ENCODE data around the gene MCEE.
"Not testable (repeated sequence)": the region's sequence is repeated elsewhere in the genome, so short reads cannot be mapped to it uniquely, and the experiment has no call there.

The MCEE gene

DNA sequence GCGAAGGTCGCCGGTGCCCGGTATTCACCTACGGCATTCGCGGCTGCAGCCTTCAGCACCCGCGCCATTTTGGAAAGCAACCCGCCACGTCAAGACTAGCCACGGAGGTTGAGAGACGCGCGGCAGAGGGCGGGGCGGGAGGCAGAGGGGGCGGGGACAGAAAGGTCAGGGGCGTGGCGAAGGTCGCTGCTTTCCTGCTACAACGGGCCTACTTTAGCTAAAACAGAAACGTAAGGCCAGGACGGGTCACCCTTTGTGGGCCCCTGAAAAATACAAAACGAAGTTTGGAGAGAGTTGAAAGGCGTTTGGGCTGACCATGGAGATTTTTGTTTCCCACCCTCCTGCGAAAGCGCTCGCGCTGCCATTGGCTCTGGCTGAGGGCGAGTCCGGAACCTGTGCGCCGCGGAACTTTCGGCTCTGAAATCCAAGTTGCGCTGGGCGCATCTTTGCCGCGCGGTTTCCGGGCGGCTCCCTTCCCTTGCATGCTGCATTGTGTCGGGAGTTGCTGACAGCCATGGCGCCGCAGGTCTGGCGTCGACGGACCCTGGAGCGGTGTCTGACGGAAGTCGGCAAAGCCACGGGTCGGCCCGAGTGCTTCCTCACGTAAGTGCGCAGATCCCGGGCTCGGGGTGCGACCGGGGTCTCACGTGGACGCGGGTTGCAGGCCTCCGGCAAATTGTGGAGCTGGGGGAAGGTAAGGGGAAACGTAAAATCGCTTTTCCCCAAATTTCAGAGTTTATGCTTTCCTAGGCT lies at the start of gene MCEE, which contains the start of gene MPHOSPH10:
Gene MCEE, minus strand, starts transcription at position 78 of the 753 bp plus-strand sequence. Its CDS starts 10 bp downstream, at position 68.
Gene MPHOSPH10, plus strand, starts transcription at position 483 of the 753 bp plus-strand sequence. Its CDS starts 32 bp downstream, at position 515.
- peak; percentile 92 for DNase-seq (ENCODE audit: low read depth)

- not testable (repeated sequence) for DNase-seq (ENCODE audit: low read depth)
Observed at GRCh38 chr2:71178836-71179235, 48.8 kb upstream of the MCEE start.

DNA sequence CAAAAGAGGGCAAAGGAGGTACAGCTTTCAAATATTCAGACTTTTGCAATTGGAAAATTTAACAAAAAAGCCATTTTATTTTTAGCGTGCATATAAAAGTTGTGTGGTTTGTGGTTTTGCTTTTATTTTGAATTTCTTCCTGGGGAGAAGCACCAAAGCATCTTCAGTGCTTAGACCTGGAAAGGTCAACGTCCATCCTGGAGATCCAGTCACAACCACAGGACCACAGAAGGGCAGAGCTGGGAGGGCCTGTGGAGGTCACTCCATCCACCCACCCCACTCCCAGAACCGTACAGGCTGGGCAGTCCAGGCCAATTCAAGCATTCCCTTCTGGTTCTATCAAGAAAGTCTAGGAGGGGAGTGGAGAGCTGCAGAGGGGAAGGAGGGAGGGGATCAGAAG lies 44.2 kb upstream of the MCEE start:
- DNase-seq (ENCODE audit: low read depth), result no peak

GRCh38 chr2:71173096-71173495 lies 43.1 kb upstream of the MCEE start:
- DNase-seq (ENCODE audit: low read depth), result no peak

DNA sequence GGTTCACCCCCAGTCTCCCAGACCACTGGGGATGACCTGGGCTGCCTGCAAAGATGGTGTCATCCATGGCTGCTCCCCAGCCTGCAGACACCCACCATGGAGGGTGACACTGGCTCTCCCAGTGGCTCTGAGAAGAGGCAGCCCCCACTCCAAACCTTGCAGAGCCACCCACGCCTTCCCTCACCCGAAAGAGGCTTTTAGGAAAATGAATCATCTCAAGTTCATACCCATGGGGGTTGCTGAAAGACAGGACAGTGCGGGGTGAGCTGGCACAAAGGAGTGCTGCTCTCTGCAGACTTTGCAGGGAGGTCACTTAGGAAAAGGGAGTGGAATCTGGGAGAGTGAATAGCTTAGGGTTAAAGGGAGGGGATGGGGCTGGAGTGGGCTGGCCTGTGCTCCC lies 36.8 kb upstream of the MCEE start:
- peak; percentile 23 for DNase-seq (ENCODE audit: low read depth)

DNA sequence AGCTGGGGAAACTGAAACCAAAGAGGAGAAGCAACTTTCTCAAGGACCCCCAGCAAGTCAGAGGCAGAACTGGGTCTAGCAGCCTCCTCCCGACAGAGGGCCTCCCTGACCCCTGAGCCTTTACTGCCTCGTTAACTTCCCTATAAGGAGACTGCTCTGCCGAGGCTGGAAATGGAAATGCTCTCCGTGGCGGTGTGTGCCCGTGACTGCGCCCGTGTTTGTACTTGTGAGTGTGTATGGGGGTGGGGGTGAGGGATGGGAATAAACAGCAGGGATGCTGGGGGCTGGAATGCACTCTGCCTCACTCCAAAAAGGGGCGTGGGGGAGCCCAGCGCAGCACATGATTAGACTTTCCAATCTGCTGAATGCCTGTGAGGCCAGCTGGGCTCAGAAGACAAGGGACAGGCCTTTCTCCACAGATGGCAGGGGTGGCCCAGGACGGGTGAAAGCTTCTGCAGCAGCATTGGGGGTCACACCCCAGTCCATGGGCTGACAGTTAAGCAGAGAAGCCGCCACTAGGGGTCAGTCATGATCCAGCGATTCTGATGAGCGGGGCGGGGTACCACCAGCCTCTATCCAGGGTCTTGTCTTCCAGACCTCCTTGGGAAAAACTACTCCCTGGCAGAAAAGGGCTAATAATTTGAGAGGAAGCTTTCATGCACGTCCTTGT lies 27.2 kb upstream of the MCEE start:
- peak; percentile 41 for DNase-seq (ENCODE audit: low read depth)

- peak; percentile 60 for DNase-seq (ENCODE audit: low read depth)
Observed at GRCh38 chr2:71156573-71156972, 26.5 kb upstream of the MCEE start.

DNA sequence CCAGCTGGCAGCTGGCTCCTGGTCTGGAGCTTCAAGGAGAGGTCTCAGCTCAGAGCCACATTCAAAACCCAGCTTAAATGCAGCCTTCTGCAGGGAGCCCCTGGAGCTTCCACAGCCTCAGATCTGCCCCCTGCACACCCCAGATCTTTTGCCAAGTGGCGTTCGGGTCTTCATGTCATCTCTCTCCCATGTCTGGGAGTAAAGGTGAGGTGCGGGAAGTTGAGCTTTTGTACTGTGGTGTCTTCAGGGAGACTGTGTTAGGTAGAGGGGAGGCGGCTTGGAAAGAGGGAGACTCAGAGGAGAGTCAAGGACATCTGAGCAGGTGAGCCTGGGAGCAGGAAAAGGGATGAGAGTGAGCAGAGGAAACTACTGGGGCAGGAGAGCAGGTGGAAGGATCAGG lies 25.8 kb upstream of the MCEE start:
- DNase-seq (ENCODE audit: low read depth), result no peak

GRCh38 chr2:71154798-71155197 lies 24.8 kb upstream of the MCEE start:
- peak; percentile 13 for DNase-seq (ENCODE audit: low read depth)

DNA sequence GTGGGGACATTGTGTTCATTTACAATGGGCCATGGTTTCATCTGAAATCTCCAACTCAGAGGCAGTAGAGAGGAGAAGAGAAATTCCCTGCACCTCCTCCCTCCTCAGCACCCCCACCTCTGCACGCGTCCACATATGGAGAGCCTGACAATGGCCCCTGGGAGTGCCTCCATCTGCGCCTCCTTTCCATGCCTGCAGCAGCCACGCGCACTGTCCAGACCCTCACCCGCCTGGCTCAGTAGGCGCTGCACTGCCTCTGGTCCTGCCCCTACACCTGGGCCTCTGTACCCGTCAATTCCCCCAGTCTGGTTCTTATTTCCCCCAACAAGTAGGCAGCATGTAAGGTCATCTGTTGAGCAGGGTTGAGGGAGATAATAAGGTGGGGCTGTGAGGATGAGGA lies 24.2 kb upstream of the MCEE start:
- DNase-seq (ENCODE audit: low read depth), result no peak

GRCh38 chr2:71153585-71154224 lies 23.7 kb upstream of the MCEE start:
- DNase-seq (ENCODE audit: low read depth), result no peak

DNA sequence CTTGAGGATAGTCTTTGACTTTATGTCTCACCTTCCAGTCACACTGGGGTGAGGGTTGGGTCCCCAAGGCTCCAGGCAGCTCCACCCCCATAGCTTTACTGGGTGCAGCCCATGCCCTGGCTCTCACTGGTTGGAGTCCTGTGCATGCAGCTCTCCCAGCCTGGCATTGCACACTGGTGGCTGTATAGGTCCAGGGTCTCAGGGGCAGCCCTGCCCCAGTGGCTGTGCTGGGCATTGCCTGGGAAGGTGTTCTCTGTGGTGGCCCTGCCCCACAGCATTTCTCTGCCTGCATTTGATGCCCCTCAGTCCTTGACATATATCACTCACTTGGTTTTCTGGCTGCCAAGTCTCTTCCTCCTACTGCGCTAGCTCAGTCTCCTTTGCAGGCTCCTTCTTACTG lies 21.6 kb upstream of the MCEE start:
- DNase-seq (ENCODE audit: low read depth), result no peak

DNA sequence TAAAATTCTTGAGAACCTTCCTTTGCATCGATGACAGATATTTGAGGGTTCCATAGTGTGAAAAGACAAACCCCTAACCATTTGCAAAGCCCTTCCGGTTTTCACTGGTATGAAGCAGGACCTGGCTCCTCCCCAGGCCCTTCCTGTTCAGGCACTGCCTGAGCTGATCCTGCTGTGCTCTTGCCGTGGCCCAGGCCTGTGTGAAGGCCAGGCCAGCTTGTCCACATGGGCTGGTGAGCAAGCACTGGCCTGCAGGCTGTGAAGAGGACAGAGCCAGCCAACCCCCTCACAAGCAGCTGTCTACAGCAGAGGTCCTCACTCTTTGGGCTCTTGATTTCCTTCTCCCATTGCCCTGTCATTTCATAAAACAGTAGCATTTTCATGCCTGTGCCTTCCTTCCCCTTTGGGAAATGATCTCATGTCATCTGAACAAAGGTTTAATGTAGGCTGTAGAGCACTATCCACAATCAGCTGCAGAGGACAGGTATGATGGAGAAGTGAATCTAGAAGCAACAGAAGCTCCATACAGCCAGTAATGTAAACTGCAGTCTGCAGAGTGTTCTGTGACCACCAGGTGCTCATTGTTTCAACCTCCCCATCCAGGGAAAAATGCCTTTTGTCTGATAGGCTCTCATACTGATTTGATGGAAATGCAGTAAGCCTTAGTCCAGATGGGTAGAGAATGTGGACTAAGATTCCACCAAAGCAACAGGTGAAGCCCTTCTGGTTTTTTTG lies 20.2 kb upstream of the MCEE start:
- DNase-seq (ENCODE audit: low read depth), result no peak

GRCh38 chr2:71148506-71149063 lies 18.6 kb upstream of the MCEE start:
- no peak for DNase-seq (ENCODE audit: low read depth)

GRCh38 chr2:71143782-71144181 lies 13.8 kb upstream of the MCEE start:
- no peak for DNase-seq (ENCODE audit: low read depth)

GRCh38 chr2:71136174-71136573 lies 6.1 kb upstream of the MCEE start:
- no peak for DNase-seq (ENCODE audit: low read depth)

DNA sequence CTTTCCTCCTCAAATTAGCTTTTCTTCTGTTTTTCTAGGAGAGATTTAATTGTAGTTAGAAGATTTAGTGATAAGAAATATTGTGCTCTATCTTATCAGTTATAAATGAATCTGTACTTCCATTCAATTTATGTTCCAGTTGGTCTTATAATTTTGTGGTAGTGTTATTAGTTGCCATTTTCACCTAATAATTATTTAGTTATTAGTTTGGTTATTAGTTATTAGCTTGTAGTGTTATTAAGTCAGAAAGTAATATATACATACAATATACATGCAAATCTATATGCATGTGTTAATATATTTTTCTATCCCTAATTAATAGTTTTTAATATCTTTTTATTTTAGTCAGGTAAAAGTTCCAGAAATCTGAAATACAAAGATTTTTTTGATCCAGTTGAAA lies 3.6 kb upstream of the MCEE start:
- DNase-seq (ENCODE audit: low read depth), result no peak

DNA sequence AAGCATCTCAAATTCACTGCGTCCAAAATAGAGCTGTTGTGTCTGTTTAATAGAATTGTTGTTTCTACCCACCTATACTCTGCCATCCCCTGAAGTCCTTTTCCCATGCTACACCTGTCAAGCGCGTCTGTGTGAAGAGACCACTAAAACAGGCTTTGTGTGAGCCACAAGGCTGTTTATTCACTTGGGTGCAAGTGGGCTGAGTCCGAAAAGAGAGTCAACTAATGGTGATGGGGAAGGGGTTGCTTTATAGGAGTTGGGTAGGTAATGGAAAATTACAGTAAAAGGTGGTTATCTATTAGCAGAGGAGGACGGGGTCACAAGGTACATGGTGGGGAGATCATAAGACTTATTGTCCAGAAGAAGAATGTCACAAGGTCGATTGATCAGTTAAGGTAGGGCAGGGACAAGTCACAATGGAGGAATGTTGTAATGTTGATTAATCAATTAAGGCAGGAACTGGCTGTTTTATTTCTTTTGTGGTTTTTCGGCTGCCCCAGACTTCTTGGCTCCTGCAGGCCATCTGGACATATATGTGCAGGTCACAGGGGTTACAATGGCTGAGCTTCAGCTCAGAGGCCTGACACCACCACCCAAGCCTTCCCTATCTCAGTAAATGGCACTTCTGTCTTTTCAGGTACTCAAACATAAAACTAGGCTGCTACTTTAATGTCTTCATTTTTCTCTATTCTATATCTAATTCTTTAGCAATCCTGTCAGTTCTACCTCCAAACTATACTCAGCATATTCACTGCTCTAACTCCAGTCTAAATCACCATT lies 1.5 kb upstream of the MCEE start:
- DNase-seq (ENCODE audit: low read depth), result not testable (repeated sequence)

DNA sequence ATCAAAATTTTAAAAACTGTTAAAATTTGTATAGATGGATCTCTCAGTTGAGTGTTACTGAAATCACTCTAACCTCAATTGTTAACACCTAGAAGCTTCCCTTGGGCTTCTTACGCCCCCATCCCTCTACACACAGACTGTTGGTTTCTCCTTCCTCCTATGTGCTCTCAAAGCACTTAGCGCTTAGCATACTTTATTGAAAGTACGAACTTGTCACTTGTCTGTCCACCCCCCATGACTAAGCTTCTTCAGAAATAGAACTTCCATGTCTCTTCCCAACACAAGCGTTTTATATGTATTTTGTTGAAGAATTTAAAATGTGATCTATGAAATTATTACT lies 846 bp upstream of the MCEE start:
- DNase-seq (ENCODE audit: low read depth), result peak; percentile 28

GRCh38 chr2:71129902-71130151 lies 202 bp downstream of the MCEE start:
- DNase-seq (ENCODE audit: low read depth), result no peak

DNA sequence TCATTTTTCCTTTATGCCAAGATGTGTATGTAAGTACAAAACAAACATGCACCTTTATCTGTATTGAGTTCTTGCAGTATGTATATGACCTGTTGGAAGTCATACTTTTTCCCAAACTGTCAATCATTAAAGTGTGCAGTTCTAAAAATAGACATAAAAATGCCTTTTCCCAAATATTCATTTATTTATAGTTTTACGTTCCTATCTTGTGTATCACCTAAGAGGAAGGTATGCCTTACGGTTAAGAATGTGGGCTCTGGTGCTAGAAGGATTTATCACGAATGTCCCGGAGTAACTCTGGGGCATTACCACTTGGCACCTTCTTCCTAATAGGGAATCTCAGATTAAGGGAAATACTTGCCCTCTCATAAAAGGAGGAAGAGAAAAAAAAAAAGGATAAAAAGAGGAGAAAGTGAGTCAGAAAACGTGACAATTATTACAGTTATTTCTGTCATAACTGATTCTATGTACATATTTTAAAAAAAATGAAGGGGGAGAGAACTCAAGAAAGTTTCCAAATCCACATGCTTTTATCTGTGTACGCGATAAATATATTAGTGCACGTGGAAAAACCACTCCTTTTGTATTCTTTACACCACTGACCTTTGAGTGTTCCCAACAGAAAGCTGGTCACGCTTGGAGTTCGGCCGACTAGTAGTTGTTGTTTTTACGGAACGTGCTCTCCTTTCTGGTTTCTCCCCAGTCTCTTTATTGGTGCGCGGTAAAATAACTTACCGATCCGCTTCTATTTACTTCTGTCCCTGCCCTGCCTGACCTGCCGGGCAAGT lies 721 bp downstream of the MCEE start:
- peak; percentile 61 for DNase-seq (ENCODE audit: low read depth)
